Activated gamma-delta T cell treated with anti-CD3 and anti-CD28 coated beads, Interleukin-2, amount 50 U/mL, for 16 hours (primary cell): ENCODE data around the gene MYO3B.

Experiments used
- DNase-seq: peaks from one replicate; pipeline ENCODE4 v3.0.0-alpha.2; 2020; ENCODE audit warnings: low read depth

The MYO3B gene

DNA sequence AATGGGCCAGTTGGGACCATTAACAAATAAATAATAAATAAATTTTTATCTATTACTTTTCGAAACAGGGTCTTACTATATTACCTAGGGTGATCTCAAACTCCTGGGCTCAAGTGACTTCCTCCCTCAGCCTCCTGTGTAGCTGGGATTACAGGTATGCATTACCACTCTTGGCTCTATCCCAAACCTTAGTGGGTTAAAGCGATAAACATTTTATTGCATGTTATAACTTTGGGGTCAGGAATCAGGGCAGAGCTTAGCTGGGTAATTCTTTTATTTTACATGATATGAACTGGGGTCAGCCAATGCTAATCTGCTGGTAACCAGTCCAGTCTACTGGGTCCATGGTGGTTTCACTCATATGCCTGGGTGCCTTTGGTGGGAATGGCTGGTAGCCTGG, 127.8 kb downstream of the MYO3B start:
- no peak for DNase-seq

GRCh38 chr2:170306293-170306873, 128.4 kb downstream of the MYO3B start:
- no peak for DNase-seq

GRCh38 chr2:170307052-170307451, 129.1 kb downstream of the MYO3B start:
- DNase-seq = no peak

DNA sequence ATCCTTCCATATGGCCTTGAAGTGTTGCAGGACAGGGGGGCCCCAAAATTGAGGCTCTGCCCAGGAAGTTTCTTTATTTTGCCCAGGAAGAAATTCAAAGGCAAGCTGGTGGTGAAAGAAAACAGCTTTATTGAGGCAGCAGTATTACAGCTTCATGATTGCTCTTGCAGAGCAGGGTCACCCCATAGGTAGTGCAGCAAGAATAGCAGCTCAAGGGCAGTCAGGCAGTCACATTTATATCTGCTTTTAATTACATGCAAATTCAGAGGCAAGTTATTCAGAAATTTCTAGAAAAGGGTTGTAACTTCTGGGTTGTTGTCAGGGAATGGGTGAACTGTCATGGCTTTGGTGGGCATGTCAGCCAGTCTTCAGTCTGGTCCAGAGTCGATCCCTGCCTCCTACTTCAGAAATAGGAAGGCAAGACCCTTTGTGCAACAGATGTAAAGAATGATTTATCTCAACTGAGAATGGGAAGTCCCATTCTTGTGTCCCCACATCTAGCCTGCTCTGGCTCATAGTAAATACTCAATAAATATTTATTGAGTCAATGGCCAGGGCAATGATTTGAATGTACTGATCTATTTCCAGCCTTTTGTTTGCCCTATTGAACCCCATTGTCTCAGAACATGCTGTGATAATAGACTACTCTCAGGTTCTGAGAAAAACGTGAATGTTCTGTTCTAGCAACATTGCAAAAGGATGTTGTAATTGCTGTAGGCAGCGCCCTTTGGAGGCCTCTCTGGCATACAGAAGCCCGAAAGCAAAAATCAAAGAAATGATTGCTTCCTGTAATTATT, 129.8 kb downstream of the MYO3B start:
- DNase-seq = no peak

- DNase-seq = no peak
These were observed 133.0 kb downstream of the MYO3B start for GRCh38 chr2:170310876-170311502.

DNA sequence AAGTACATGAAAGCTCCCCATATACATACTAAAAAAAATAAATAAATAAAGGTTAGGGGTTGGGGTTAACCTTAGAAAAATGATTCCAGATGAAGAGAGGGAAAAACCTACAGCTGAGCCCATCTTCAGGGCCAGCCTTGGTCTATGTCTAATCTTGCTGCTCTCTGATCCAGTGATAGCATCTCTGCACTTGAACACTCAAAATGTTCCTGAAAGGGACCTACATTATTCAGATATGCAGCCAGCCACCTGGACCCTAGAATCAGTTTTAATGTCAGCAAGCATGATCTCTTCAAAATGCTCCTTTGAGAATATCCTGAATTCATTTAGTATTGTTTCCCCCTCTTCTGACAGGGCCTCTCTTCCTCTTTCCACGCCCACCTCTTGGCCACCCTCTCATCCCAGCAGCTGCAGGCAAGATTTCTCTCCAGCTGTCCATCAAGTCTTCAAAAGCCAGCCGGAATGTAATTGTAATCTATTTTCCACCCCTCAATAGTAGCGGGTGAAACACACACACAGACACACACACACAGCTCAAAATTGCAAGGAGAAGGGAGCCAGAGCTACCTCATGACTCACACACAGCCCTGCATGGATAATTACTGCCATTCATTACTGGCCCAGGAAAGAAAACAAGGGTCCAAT, 135.5 kb downstream of the MYO3B start:
- DNase-seq = no peak

DNA sequence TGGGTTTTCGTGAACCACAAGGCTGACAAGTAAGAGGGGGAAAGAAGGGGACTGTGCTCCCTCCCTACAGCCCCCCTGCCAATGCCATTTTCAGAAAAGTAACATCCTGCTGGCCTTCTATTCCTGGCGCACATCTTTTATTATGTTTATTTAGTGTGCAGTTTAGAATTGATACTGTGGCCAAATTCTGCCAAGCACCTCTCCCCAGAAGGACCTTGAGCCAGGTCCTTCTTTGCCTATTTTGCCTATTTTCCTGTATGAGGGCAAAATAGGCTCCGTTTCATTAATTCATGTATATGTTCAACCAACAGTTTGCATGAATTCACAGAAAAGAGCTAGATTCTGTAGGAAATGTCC, 136.0 kb downstream of the MYO3B start:
- no peak for DNase-seq

GRCh38 chr2:170314744-170315447, 136.9 kb downstream of the MYO3B start:
- no peak for DNase-seq

- no peak for DNase-seq
These were observed 143.0 kb downstream of the MYO3B start for GRCh38 chr2:170320948-170321347.

DNA sequence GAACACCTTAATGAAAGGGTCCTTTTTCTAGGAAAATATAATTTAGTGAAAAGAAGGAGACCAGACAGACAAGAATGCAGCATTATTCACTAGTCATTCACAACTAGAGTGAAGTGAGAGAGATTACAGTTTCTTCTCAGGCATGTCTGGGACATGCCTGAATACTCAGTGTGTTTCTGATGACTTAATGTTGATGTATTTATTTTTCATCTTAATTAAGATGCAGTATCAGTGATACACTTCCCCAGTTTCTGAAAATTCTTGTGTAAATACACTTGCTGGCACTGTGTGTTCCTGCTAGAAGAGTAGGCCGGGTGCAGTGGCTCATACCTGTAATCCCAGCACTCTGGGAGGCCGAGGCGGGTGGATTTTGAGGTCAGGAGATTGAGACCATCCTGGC, 143.6 kb downstream of the MYO3B start:
- no peak for DNase-seq

GRCh38 chr2:170322140-170322766, 144.3 kb downstream of the MYO3B start:
- no peak for DNase-seq

- DNase-seq = no peak
These were observed 145.8 kb downstream of the MYO3B start for GRCh38 chr2:170323743-170324142.

DNA sequence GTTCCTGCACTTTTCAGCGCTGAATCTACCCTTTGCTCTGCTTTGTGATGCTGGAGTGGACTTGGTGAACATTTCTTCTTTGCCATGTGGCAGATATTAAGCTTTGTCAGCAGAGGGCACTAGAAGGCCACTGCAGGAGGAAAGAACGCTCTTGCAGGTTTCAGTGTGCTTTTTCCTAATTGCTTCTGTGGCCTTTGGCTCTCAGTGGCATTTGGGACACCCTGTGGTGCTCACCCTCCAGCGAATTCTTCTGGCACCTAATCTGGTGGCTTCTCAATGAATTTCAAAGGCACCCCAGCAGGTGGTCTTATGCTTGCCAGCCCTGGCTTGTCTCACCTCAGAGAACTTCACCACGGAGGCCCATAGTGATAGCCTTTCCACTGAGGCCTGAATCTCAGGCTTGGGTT, 146.7 kb downstream of the MYO3B start:
- no peak for DNase-seq

DNA sequence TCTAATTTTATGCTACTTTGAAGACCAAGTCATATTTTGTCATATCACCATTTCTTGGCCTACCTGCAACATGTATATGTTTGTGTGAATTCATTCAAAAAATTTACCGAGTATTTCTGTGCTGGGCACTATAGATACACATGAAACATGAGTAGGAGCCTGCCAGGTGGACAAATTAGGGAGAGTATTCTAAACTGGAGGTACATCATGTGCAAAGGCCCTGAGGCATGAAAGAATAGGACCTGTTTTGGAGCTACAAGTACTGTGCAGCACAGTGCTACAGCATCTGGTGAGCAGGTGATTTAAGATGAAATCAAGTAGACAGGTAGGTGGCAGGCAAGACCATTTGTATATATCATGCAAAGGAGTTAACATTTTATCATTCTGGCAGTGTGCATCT, 152.9 kb downstream of the MYO3B start:
- DNase-seq = no peak

DNA sequence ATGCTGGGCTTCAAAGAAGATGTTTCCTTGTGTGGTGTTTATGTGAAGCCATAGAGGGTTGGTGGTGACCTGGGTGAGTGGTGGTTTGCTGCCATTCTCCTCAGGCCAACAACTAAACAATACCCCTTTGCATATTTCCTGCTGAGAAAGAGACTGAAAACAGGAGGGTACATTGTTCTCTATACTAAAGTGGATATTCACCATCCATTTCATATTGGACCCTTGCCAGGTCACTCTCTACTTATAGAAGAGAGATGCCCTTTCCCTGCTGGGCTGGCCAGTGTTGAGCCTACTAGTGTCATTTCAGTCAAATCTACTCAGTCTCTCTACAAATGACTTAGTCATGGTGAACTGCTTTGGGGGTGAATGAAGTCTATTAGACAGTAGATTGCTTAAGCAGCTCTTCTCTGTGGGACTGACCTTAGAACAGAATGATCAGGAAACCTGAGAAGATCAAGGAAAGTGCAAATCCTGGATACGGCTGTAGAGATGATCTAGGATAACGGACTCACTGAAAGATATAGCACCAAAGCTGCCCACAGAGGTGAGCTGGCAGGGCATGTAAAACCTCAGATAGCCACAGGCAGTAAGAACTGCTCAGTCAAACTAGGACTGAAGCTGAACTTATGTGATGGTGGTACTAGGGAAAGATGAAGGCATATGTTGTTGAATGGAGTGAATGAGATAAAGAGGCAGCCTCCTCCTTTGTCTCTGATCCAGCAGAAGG, 154.9 kb downstream of the MYO3B start:
- DNase-seq = no peak

- DNase-seq = no peak
These were observed 157.4 kb downstream of the MYO3B start for GRCh38 chr2:170335351-170335750.

- no peak for DNase-seq
These were observed 158.5 kb downstream of the MYO3B start for GRCh38 chr2:170336408-170336807.

- DNase-seq = no peak
These were observed 159.0 kb downstream of the MYO3B start for GRCh38 chr2:170336916-170337315.

- no peak for DNase-seq
These were observed 161.4 kb downstream of the MYO3B start for GRCh38 chr2:170339322-170339721.

DNA sequence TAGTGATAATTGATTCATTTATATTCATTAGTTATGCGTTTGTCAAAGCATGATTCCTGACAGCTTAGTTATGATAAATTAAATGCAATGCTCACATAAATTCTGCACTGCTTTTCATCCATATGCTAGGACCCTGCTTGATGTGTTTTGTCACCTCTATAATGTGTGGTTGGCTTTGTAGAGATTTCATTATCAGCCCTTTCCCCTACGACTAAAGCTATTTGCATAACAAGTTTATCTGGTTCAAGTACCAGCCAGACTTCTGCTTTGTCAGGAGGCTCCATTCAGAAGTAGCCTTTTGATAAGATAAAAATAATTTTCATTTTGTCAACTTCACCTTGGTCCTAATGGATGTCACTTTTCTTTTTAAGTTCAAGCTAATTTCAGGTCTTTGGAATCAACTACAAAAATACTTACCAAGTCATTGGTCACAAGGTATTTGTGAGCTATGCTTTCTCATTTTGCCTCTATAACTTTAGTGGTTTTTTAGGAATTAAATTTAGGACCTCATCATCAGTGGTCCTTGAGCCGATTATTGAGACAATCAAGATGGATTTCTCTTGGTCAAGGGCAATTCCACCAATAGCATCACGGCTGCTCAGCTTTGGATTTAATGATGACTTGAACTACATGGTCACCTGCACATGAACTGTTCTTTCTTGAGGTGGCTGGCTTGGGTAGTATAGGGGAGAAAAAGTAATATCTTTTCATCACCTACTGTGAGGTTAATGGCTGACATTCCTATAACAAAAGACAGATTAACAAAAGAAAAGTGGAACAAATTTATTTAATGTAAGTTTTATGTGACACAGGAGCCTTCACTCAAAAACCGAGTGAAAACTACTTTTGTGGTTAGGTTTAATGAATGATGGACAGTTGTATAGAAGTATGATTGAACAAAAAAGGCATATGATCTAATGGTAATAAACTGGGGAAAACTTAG, 162.1 kb downstream of the MYO3B start:
- DNase-seq = no peak
